Common myeloid progenitor, CD34-positive (primary cell): Measurements from ENCODE around the gene DNAJB13.
"Not testable (repeated sequence)": the region's sequence is repeated elsewhere in the genome, so short reads cannot be mapped to it uniquely, and the experiment has no call there.

Experiments used
- CTCF ChIA-PET: fragments of 350-600 bp; sonication (Branson Sonifier 250); formaldehyde crosslinking; loops from one replicate; lab custom pipeline; 2021; ENCODE audit warnings: antibody characterized with exemption; lab: Charles Lee
- POLR2A ChIA-PET: fragments of 350-600 bp; sonication (Branson Sonifier 250); formaldehyde crosslinking; loops from one replicate; lab custom pipeline; 2021; ENCODE audit warnings: antibody characterized with exemption; lab: Charles Lee
- DNase-seq, 3 donors: peaks; one replicate each; pipeline versions ENCODE4 v3.0.0 to v3.0.0-alpha.2; 2013
- H3K27ac ChIP-seq, 2 experiments: 1 replicate in 1 of 2; 2 replicates in 1 of 2; pipeline ENCODE4 v1.7.0; 2013; ENCODE audit warnings: inconsistent platforms in 2 of 2, low read length in 2 of 2, mild to moderate bottlenecking in 2 of 2, low read depth in 1 of 2, moderate library complexity in 1 of 2; ENCODE audit not compliant: severe bottlenecking in 2 of 2, insufficient read depth in 1 of 2, poor library complexity in 1 of 2
- H3K27me3 ChIP-seq, 5 experiments: replicated peaks in 2 of 5; 1 replicate in 3 of 5; 2 replicates in 2 of 5; pipeline versions ENCODE4 v1.6.1 to v1.7.0; 2013; ENCODE audit warnings: low read length in 4 of 5, mild to moderate bottlenecking in 2 of 5, moderate library complexity in 2 of 5, inconsistent platforms in 1 of 5; ENCODE audit not compliant: insufficient read depth in 5 of 5, control insufficient read depth in 4 of 5
- H3K36me3 ChIP-seq, 4 experiments: 1 replicate in 2 of 4; 2 replicates in 2 of 4; pipeline versions ENCODE4 v1.6.1 to v1.7.0; 2013; ENCODE audit warnings: low read length in 3 of 4, control low read depth in 1 of 4, mild to moderate bottlenecking in 1 of 4; ENCODE audit not compliant: control insufficient read depth in 4 of 4, insufficient read depth in 4 of 4
- H3K4me1 ChIP-seq, 4 experiments: 1 replicate in 3 of 4; 2 replicates in 1 of 4; pipeline versions ENCODE4 v1.6.1 to v1.7.1; 2013; ENCODE audit warnings: low read length in 3 of 4, mild to moderate bottlenecking in 3 of 4, control low read depth in 1 of 4, inconsistent platforms in 1 of 4, moderate library complexity in 1 of 4; ENCODE audit not compliant: control insufficient read depth in 4 of 4, insufficient read depth in 4 of 4; ENCODE audit errors: control extremely low read depth in 1 of 4
- H3K4me3 ChIP-seq, 7 experiments: 1 replicate in 4 of 7; 2 replicates in 3 of 7; pipeline versions ENCODE4 v1.5.1 to v1.7.0; 2013; ENCODE audit warnings: mild to moderate bottlenecking in 7 of 7, low read length in 6 of 7, moderate library complexity in 6 of 7, inconsistent platforms in 2 of 7, low read depth in 2 of 7, control low read depth in 1 of 7; ENCODE audit not compliant: insufficient read depth in 4 of 7, control insufficient read depth in 1 of 7; ENCODE audit errors: extremely low read depth in 1 of 7
- H3K9me3 ChIP-seq, 5 experiments: 1 replicate in 4 of 5; 2 replicates in 1 of 5; pipeline versions ENCODE4 v1.6.1 to v1.7.1; 2013; ENCODE audit warnings: low read length in 4 of 5, mild to moderate bottlenecking in 2 of 5, inconsistent platforms in 1 of 5, low read depth in 1 of 5, moderate library complexity in 1 of 5; ENCODE audit not compliant: control insufficient read depth in 4 of 5, insufficient read depth in 2 of 5; ENCODE audit errors: control extremely low read depth in 1 of 5
- WGBS: methylation state at CpG from one replicate; pipeline ENCODE4 v1.1.5; 2013; ENCODE audit not compliant: insufficient coverage; 5-methylcytosine and 5-hydroxymethylcytosine counted together

DNAJB13 gene

GRCh38 chr11:73916435-73916834 is 34.4 kb upstream of the DNAJB13 start:
- ChIA-PET CTCF (interaction anchor here (1.6 kb wide), 1 partner anchor 17 kb away, joined by 3 read pairs; no protein-coding TSS in a partner anchor), POLR2A (no interaction called here)
- Histone ChIP-seq H3K9me3 (no peaks in the 10 kb centered on the region), H3K27me3 (no peaks in the 10 kb centered on the region), H3K36me3 (peaks cover 12 to 73% (median 36%) of the 10 kb centered on the region in 4 experiments), H3K27ac (no peak overlapping the region), H3K4me3 (no peak overlapping the region), H3K4me1 (peaks cover 0 to 10% (median 1%) of the 10 kb centered on the region in 4 experiments)
- 83% methylated on average over 1 of the region's 1 CpG for WGBS
- DNase-seq: no peak

GRCh38 chr11:73921180-73921579 is 29.6 kb upstream of the DNAJB13 start:
- H3K9me3 ChIP-seq: no peaks in the 10 kb centered on the region
- CTCF ChIA-PET: no interaction called here
- no peak overlapping the region for H3K4me3 ChIP-seq
- H3K36me3 ChIP-seq: peaks cover 10 to 52% (median 26%) of the 10 kb centered on the region in 4 experiments
- H3K4me1 ChIP-seq: peaks cover 0 to 6% (median 1%) of the 10 kb centered on the region in 4 experiments
- no CpG with 5 or more reads among the region's 4 CpGs for WGBS
- H3K27ac ChIP-seq: no peak overlapping the region
- DNase-seq: no peak
- no peaks in the 10 kb centered on the region for H3K27me3 ChIP-seq
- POLR2A ChIA-PET: no interaction called here

- H3K4me1 ChIP-seq: no peaks in the 10 kb centered on the region
- CTCF ChIA-PET: interaction anchor here (1.7 kb wide), 1 partner anchor 10 kb away, joined by 3 read pairs; no protein-coding TSS in a partner anchor
- no CpG with 5 or more reads among the region's 2 CpGs for WGBS
- no peak for DNase-seq
- POLR2A ChIA-PET: no interaction called here
- H3K27me3 ChIP-seq: no peaks in the 10 kb centered on the region
- no peak overlapping the region for H3K4me3 ChIP-seq
- no peaks in the 10 kb centered on the region for H3K9me3 ChIP-seq
- H3K27ac ChIP-seq: no peak overlapping the region
- peaks cover 12 to 51% (median 36%) of the 10 kb centered on the region in 4 experiments for H3K36me3 ChIP-seq
Measured at GRCh38 chr11:73929388-73929787, 21.4 kb upstream of the DNAJB13 start.

- 71% methylated on average over 7 of the region's 7 CpGs for WGBS
- Histone ChIP-seq H3K27ac (no peak overlapping the region), H3K4me3 (no peak overlapping the region), H3K4me1 (no peaks in the 10 kb centered on the region), H3K27me3 (no peaks in the 10 kb centered on the region), H3K9me3 (no peaks in the 10 kb centered on the region), H3K36me3 (peaks cover 12 to 53% (median 35%) of the 10 kb centered on the region in 4 experiments)
- DNase-seq: peak; percentile 67 to 80 (median 80)
- POLR2A ChIA-PET: no interaction called here
- CTCF ChIA-PET: interaction anchor here (0.6 to 1.7 kb wide), 7 partner anchors 9 to 528 kb away, joined by 3 to 4 read pairs (median 3); no protein-coding TSS in a partner anchor
Measured at GRCh38 chr11:73931039-73931645, 19.7 kb upstream of the DNAJB13 start.

GRCh38 chr11:73931951-73932350 is 18.9 kb upstream of the DNAJB13 start:
- CTCF ChIA-PET: interaction anchor here (1.0 to 1.1 kb wide), 3 partner anchors 8 to 276 kb away, joined by 3 to 4 read pairs (median 4); no protein-coding TSS in a partner anchor
- POLR2A ChIA-PET: no interaction called here
- Histone ChIP-seq H3K36me3 (peaks cover 12 to 46% (median 29%) of the 10 kb centered on the region in 4 experiments), H3K27ac (no peak overlapping the region), H3K9me3 (no peaks in the 10 kb centered on the region), H3K27me3 (no peaks in the 10 kb centered on the region), H3K4me1 (no peaks in the 10 kb centered on the region), H3K4me3 (no peak overlapping the region)
- DNase-seq: no peak
- WGBS: 95% methylated on average over 4 of the region's 6 CpGs

GRCh38 chr11:73932781-73933180 is 18.0 kb upstream of the DNAJB13 start:
- Histone ChIP-seq H3K9me3 (no peaks in the 10 kb centered on the region), H3K4me3 (no peak overlapping the region), H3K27ac (no peak overlapping the region), H3K36me3 (peaks cover 8 to 38% (median 21%) of the 10 kb centered on the region in 4 experiments), H3K27me3 (no peaks in the 10 kb centered on the region), H3K4me1 (no peaks in the 10 kb centered on the region)
- 100% methylated on average over 6 of the region's 7 CpGs for WGBS
- CTCF ChIA-PET: no interaction called here
- no peak for DNase-seq
- POLR2A ChIA-PET: no interaction called here

- POLR2A ChIA-PET: not testable (repeated sequence)
- 100% methylated on average over 3 of the region's 25 CpGs for WGBS
Measured at GRCh38 chr11:73936047-73936446, 14.8 kb upstream of the DNAJB13 start.

More at GRCh38 chr11:73936047-73936446, 14.8 kb upstream of the DNAJB13 start:
- H3K4me1 ChIP-seq, H3K4me3 ChIP-seq, H3K9me3 ChIP-seq, H3K27me3 ChIP-seq, CTCF ChIA-PET, H3K27ac ChIP-seq, DNase-seq: not testable (repeated sequence)
- peaks cover 3 to 20% (median 11%) of the 10 kb centered on the region in 4 experiments for H3K36me3 ChIP-seq
